Activated CD8-positive, alpha-beta T cell treated with anti-CD3 and anti-CD28 coated beads for 36 hours (primary cell): Measurements from ENCODE around the gene MBD5. TPM values are rescaled to one million over a fixed set of nuclear protein-coding genes. Genes with fewer than 3 reads are reported as not detected.
"Not testable (repeated sequence)": the region's sequence is repeated elsewhere in the genome, so short reads cannot be mapped to it uniquely, and the experiment has no call there.

Experiments
- ATAC-seq: fragments of 200-7000 bp; cut with Tn5 transposase; one replicate; pipeline ENCODE4 v1.10.0; 2021; ENCODE audit warnings: mild to moderate bottlenecking, moderate library complexity
- CTCF ChIA-PET: fragments of 350-600 bp; sonication (Branson Sonifier 250); formaldehyde crosslinking; loops from one replicate; lab custom pipeline; 2021; ENCODE audit warnings: antibody characterized with exemption; lab: Charles Lee
- POLR2A ChIA-PET: fragments of 350-600 bp; sonication (Branson Sonifier 250); formaldehyde crosslinking; loops from one replicate; lab custom pipeline; 2021; ENCODE audit warnings: antibody characterized with exemption; lab: Charles Lee
- DNase-seq: peaks from one replicate; pipeline ENCODE4 v3.0.0-alpha.2; 2020
- H3K27ac Mint-ChIP-seq: one replicate; pipeline ENCODE4 v1.8.0; 2021; ENCODE audit warnings: mild to moderate bottlenecking, mixed read lengths
- H3K27me3 Mint-ChIP-seq: one replicate; pipeline ENCODE4 v1.8.0; 2021; ENCODE audit warnings: mixed read lengths
- H3K36me3 Mint-ChIP-seq: one replicate; pipeline ENCODE4 v1.8.0; 2021; ENCODE audit warnings: low read depth, mixed read lengths
- H3K4me1 Mint-ChIP-seq: one replicate; pipeline ENCODE4 v1.8.0; 2021; ENCODE audit warnings: low read depth, mixed read lengths
- H3K4me3 Mint-ChIP-seq: one replicate; pipeline ENCODE4 v1.8.0; 2021; ENCODE audit warnings: mild to moderate bottlenecking, moderate library complexity, mixed read lengths
- H3K9me3 Mint-ChIP-seq: one replicate; pipeline ENCODE4 v1.8.0; 2021; ENCODE audit warnings: mixed read lengths
- CTCF ChIP-seq: fragments of 200-600 bp; IDR thresholded peaks from one replicate; pipeline ENCODE4 v1.8.0; 2022; ENCODE audit warnings: antibody characterized with exemption, mild to moderate bottlenecking
- intact Hi-C: fragments of 100-400 bp; cut with micrococcal nuclease; formaldehyde crosslinking; loops from one replicate; pipeline ENCODE4 v1.10.0; 2022
- total RNA-seq, 2 experiments: library from RNA; stranded (reverse); gene quantifications; one replicate each; pipeline ENCODE4 v1.2.3, GENCODE V29; 2021

Gene MBD5
- total RNA-seq, 2 experiments from 2014 or later: 16.6 to 17.9 TPM

- H3K9me3 Mint-ChIP-seq: no peaks in the 10 kb centered on the region
- H3K27ac Mint-ChIP-seq: no peak overlapping the region
- TF ChIP-seq CTCF: no peak
- intact Hi-C loops: no loop called here
- DNase-seq (no peak), ATAC-seq (no peak)
- no peak overlapping the region for H3K4me3 Mint-ChIP-seq
- H3K36me3 Mint-ChIP-seq: no peaks in the 10 kb centered on the region
- ChIA-PET CTCF (interaction anchor here (2.9 kb wide), 1 partner anchor 14 kb away, joined by 9 read pairs; no protein-coding TSS in a partner anchor), POLR2A (interaction anchor here (0.6 to 1.4 kb wide), 4 partner anchors 9 to 855 kb away, joined by 3 to 6 read pairs (median 3); no protein-coding TSS in a partner anchor)
- H3K4me1 Mint-ChIP-seq: peaks cover 56% of the 10 kb centered on the region
- H3K27me3 Mint-ChIP-seq: no peaks in the 10 kb centered on the region
Measured at GRCh38 chr2:148542614-148543013, 521.7 kb downstream of the MBD5 start.

- ATAC-seq, H3K27ac Mint-ChIP-seq, H3K9me3 Mint-ChIP-seq, DNase-seq, H3K36me3 Mint-ChIP-seq, H3K4me3 Mint-ChIP-seq, H3K27me3 Mint-ChIP-seq, intact Hi-C loops: not testable (repeated sequence)
- peaks cover 53% of the 10 kb centered on the region for H3K4me1 Mint-ChIP-seq
- ChIA-PET POLR2A (interaction anchor here (0.6 to 1.4 kb wide), 4 partner anchors 9 to 854 kb away, joined by 3 to 6 read pairs (median 3); no protein-coding TSS in a partner anchor), CTCF (interaction anchor here (2.9 kb wide), 1 partner anchor 15 kb away, joined by 9 read pairs; no protein-coding TSS in a partner anchor)
Measured at GRCh38 chr2:148543088-148543540, 522.2 kb downstream of the MBD5 start.

- Mint-ChIP-seq H3K4me1 (peaks cover 36% of the 10 kb centered on the region), H3K27ac (peak overlapping the region; percentile 64), H3K9me3 (no peaks in the 10 kb centered on the region), H3K27me3 (no peaks in the 10 kb centered on the region), H3K36me3 (no peaks in the 10 kb centered on the region), H3K4me3 (no peak overlapping the region)
- ChIA-PET CTCF (interaction anchor here (1.1 to 2.0 kb wide), 2 partner anchors 9 to 36 kb away, joined by 3 to 5 read pairs; no protein-coding TSS in a partner anchor), POLR2A (interaction anchor here (0.5 to 1.9 kb wide), 7 partner anchors 11 to 1589 kb away, joined by 3 to 7 read pairs (median 3); no protein-coding TSS in a partner anchor)
- peak; percentile 36 for DNase-seq
- peak; percentile 84 for ATAC-seq
- intact Hi-C loops: no loop called here
- no peak for TF ChIP-seq CTCF
Measured at GRCh38 chr2:148545390-148546256, 524.7 kb downstream of the MBD5 start.

GRCh38 chr2:148546270-148546669 lies 525.4 kb downstream of the MBD5 start:
- no peaks in the 10 kb centered on the region for H3K36me3 Mint-ChIP-seq
- no peaks in the 10 kb centered on the region for H3K9me3 Mint-ChIP-seq
- ATAC-seq (peak; percentile 19), DNase-seq (no peak)
- intact Hi-C loops: no loop called here
- H3K4me1 Mint-ChIP-seq: peaks cover 29% of the 10 kb centered on the region
- CTCF ChIA-PET: interaction anchor here (2.0 kb wide), 1 partner anchor 37 kb away, joined by 5 read pairs; no protein-coding TSS in a partner anchor
- H3K27me3 Mint-ChIP-seq: no peaks in the 10 kb centered on the region
- no peak overlapping the region for H3K4me3 Mint-ChIP-seq
- TF ChIP-seq CTCF: no peak
- POLR2A ChIA-PET: interaction anchor here (0.5 to 1.9 kb wide), 7 partner anchors 12 to 1589 kb away, joined by 3 to 7 read pairs (median 3); no protein-coding TSS in a partner anchor
- H3K27ac Mint-ChIP-seq: peak overlapping the region; percentile 64

- POLR2A ChIA-PET: no interaction called here
Measured at GRCh38 chr2:148548716-148549400, 528.0 kb downstream of the MBD5 start.

More at GRCh38 chr2:148548716-148549400, 528.0 kb downstream of the MBD5 start:
- no peaks in the 10 kb centered on the region for H3K36me3 Mint-ChIP-seq
- H3K9me3 Mint-ChIP-seq: no peaks in the 10 kb centered on the region
- H3K27me3 Mint-ChIP-seq: no peaks in the 10 kb centered on the region
- H3K4me3 Mint-ChIP-seq: no peak overlapping the region
- H3K27ac Mint-ChIP-seq: no peak overlapping the region
- no peak for TF ChIP-seq CTCF
- CTCF ChIA-PET: no interaction called here
- H3K4me1 Mint-ChIP-seq: peaks cover 28% of the 10 kb centered on the region
- intact Hi-C loops: no loop called here
- no peak for ATAC-seq
- DNase-seq: no peak
